ENCODE results near the gene MYCT1. TPM values are rescaled to one million over a fixed set of nuclear protein-coding genes. Genes with fewer than 3 reads are reported as not detected.

The MYCT1 gene
- total RNA-seq, 1 experiment from 2014 or later = not detected

- ChIA-PET CTCF (no interaction called here), POLR2A (no interaction called here)
- Mint-ChIP-seq H3K9me3 (ENCODE audit: unreplicated experiment) (no peaks in the 10 kb centered on the region), H3K27ac (ENCODE audit: unreplicated experiment) (no peak overlapping the region), H3K4me3 (ENCODE audit: unreplicated experiment) (no peak overlapping the region), H3K27me3 (ENCODE audit: insufficient read depth, unreplicated experiment) (peaks cover 9% of the 10 kb centered on the region), H3K4me1 (ENCODE audit: low read depth, unreplicated experiment) (no peaks in the 10 kb centered on the region), H3K36me3 (ENCODE audit: insufficient read depth, unreplicated experiment) (no peaks in the 10 kb centered on the region)
- H3K4me3 ChIP-seq (ENCODE audit: low read depth, low read length) = no peak overlapping the region
- intact Hi-C loops (cut with micrococcal nuclease; ENCODE audit: unreplicated experiment) = loop anchor here (10.0 kb wide), 1 partner anchor 119 kb away; no protein-coding TSS in a partner anchor
- no peaks in the 10 kb centered on the region for H3K36me3 ChIP-seq (ENCODE audit: control insufficient read depth, insufficient read depth, low read length)
- BruUV-seq (replicated peaks) = no TSS peak
- TF ChIP-seq CTCF (IDR thresholded peaks at IDR 0.05; ENCODE audit: insufficient read depth in 1 of 2, low read depth in 1 of 2, low read length in 1 of 2, severe bottlenecking in 1 of 2, unreplicated experiment in 1 of 2) = no peak
- no peak for DNase-seq
- no peaks in the 10 kb centered on the region for H3K4me1 ChIP-seq
- no peaks in the 10 kb centered on the region for H3K9me3 ChIP-seq
- no peaks in the 10 kb centered on the region; the same call in 1 of the 2 replicates for H3K27me3 ChIP-seq (replicated peaks; ENCODE audit: control insufficient read depth, insufficient read depth, low read length)
Observed at GRCh38 chr6:152745509-152746171, 47.9 kb downstream of the MYCT1 start.

GRCh38 chr6:152746172-152746553 lies 48.5 kb downstream of the MYCT1 start:
- no peaks in the 10 kb centered on the region; the same call in 1 of the 2 replicates for H3K27me3 ChIP-seq (replicated peaks; ENCODE audit: control insufficient read depth, insufficient read depth, low read length)
- no peak overlapping the region for H3K4me3 Mint-ChIP-seq (ENCODE audit: unreplicated experiment)

GRCh38 chr6:152748843-152749242 lies 51.1 kb downstream of the MYCT1 start:
- peaks cover 3% of the 10 kb centered on the region for H3K27me3 Mint-ChIP-seq (ENCODE audit: insufficient read depth, unreplicated experiment)
- no peaks in the 10 kb centered on the region for H3K4me1 ChIP-seq
- no peaks in the 10 kb centered on the region; the same call in 1 of the 2 replicates for H3K27me3 ChIP-seq (replicated peaks; ENCODE audit: control insufficient read depth, insufficient read depth, low read length)
- H3K4me3 ChIP-seq (ENCODE audit: low read depth, low read length) = no peak overlapping the region
- CTCF ChIA-PET = interaction anchor here (1.5 kb wide), 1 partner anchor 200 kb away, joined by 4 read pairs; no protein-coding TSS in a partner anchor
- TF ChIP-seq CTCF (IDR thresholded peaks at IDR 0.05; ENCODE audit: insufficient read depth in 1 of 2, low read depth in 1 of 2, low read length in 1 of 2, severe bottlenecking in 1 of 2, unreplicated experiment in 1 of 2) = no peak
- no peaks in the 10 kb centered on the region for H3K36me3 ChIP-seq (ENCODE audit: control insufficient read depth, insufficient read depth, low read length)
- no peak overlapping the region for H3K4me3 Mint-ChIP-seq (ENCODE audit: unreplicated experiment)
- no peak overlapping the region for H3K27ac Mint-ChIP-seq (ENCODE audit: unreplicated experiment)
- no peaks in the 10 kb centered on the region for H3K4me1 Mint-ChIP-seq (ENCODE audit: low read depth, unreplicated experiment)
- POLR2A ChIA-PET = no interaction called here
- no peak for DNase-seq
- H3K36me3 Mint-ChIP-seq (ENCODE audit: insufficient read depth, unreplicated experiment) = no peaks in the 10 kb centered on the region
- no TSS peak for BruUV-seq (replicated peaks)
- no peaks in the 10 kb centered on the region for H3K9me3 Mint-ChIP-seq (ENCODE audit: unreplicated experiment)
- intact Hi-C loops (cut with micrococcal nuclease; ENCODE audit: unreplicated experiment) = loop anchor here (10.0 kb wide), 1 partner anchor 116 kb away; no protein-coding TSS in a partner anchor
- H3K9me3 ChIP-seq = no peaks in the 10 kb centered on the region

More at GRCh38 chr6:152746172-152746553, 48.5 kb downstream of the MYCT1 start:
- POLR2A ChIA-PET = no interaction called here
- no TSS peak for BruUV-seq (replicated peaks)
- Mint-ChIP-seq H3K36me3 (ENCODE audit: insufficient read depth, unreplicated experiment) (no peaks in the 10 kb centered on the region), H3K27ac (ENCODE audit: unreplicated experiment) (no peak overlapping the region), H3K9me3 (ENCODE audit: unreplicated experiment) (no peaks in the 10 kb centered on the region), H3K27me3 (ENCODE audit: insufficient read depth, unreplicated experiment) (peaks cover 9% of the 10 kb centered on the region), H3K4me1 (ENCODE audit: low read depth, unreplicated experiment) (no peaks in the 10 kb centered on the region)
- TF ChIP-seq CTCF (IDR thresholded peaks at IDR 0.05; ENCODE audit: insufficient read depth in 1 of 2, low read depth in 1 of 2, low read length in 1 of 2, severe bottlenecking in 1 of 2, unreplicated experiment in 1 of 2) = no peak
- no peak for DNase-seq
- CTCF ChIA-PET = no interaction called here
- intact Hi-C loops (cut with micrococcal nuclease; ENCODE audit: unreplicated experiment) = loop anchor here (10.0 kb wide), 1 partner anchor 119 kb away; no protein-coding TSS in a partner anchor
- Histone ChIP-seq H3K36me3 (ENCODE audit: control insufficient read depth, insufficient read depth, low read length) (no peaks in the 10 kb centered on the region), H3K9me3 (no peaks in the 10 kb centered on the region), H3K4me1 (no peaks in the 10 kb centered on the region), H3K4me3 (ENCODE audit: low read depth, low read length) (no peak overlapping the region)
